K562 (cell line): ENCODE measurements around the gene SAMD9. TPM values are rescaled to one million over a fixed set of nuclear protein-coding genes. Genes with fewer than 3 reads are reported as not detected.

Source experiments
- ATAC-seq: fragments of 200-7000 bp; cut with Tn5 transposase; 3 replicates; pipeline ENCODE4 v1.9.1; 2020; ENCODE audit warnings: moderate library complexity
- BruUV-seq: library from RNA; stranded (reverse); fragments of 400-500 nt; replicated peaks from 2 replicates; lab custom pipeline; 2021; lab: Mats Ljungman, UMichigan
- CTCF ChIA-PET: fragments of 300-600 bp; formaldehyde crosslinking; extraction: SDS; loops from one replicate; lab custom pipeline; 2021; ENCODE audit warnings: low intra/inter-chr PET ratio; lab: Yijun Ruan, JAX
- POLR2A ChIA-PET: fragments of 300-600, 350-650 bp; sonication (Branson Sonifier 250); formaldehyde crosslinking; extraction: SDS; loops from one replicate; lab custom pipeline; 2021; ENCODE audit warnings: antibody characterized with exemption, inconsistent platforms; lab: Yijun Ruan, JAX
- DNase-seq, 4 experiments: peaks; one replicate each; pipeline versions ENCODE4 v3.0.0 to v3.0.0-alpha.2; 2011 to 2018; ENCODE audit warnings: low spot score in 3 of 4, mixed read lengths in 3 of 4; ENCODE audit errors: extremely low read depth in 1 of 4
- FAIRE-seq: peaks from 2 replicates; lab custom pipeline; 2011; peaks lifted over from hg19 to GRCh38; lab: Jason Lieb, UNC
- H2AFZ ChIP-seq: 2 replicates; pipeline ENCODE4 v1.6.0; 2011; ENCODE audit warnings: low read depth, low read length, control low read depth, inconsistent platforms
- H3K27ac ChIP-seq: fragments of 200-600 bp; 3 replicates; pipeline ENCODE4 v1.8.0; 2011; ENCODE audit warnings: low read depth, mild to moderate bottlenecking, control low read depth, inconsistent platforms, low read length, moderate library complexity, mixed read lengths; ENCODE audit errors: extremely low read depth
- H3K27me3 ChIP-seq, 2 experiments: fragments of 300-600 bp in 1 of 2; 2 replicates in 1 of 2; 3 replicates in 1 of 2; pipeline versions ENCODE4 v1.6.0 to v1.8.0; 2011; ENCODE audit warnings: inconsistent platforms in 2 of 2, low read length in 2 of 2, mild to moderate bottlenecking in 1 of 2, mixed read lengths in 1 of 2, moderate library complexity in 1 of 2; ENCODE audit not compliant: control insufficient read depth in 2 of 2, insufficient read depth in 2 of 2
- H3K36me3 ChIP-seq: fragments of 300-600 bp; 3 replicates; pipeline ENCODE4 v1.8.0; 2011; ENCODE audit warnings: mild to moderate bottlenecking, low read length, inconsistent platforms; ENCODE audit not compliant: control insufficient read depth, insufficient read depth
- H3K4me1 ChIP-seq, 2 experiments: fragments of 200-600 bp in 1 of 2; replicated peaks in 1 of 2; 2 replicates in 1 of 2; 3 replicates in 1 of 2; pipeline versions ENCODE4 v1.5.1 to v1.8.0; 2011; ENCODE audit warnings: inconsistent platforms in 2 of 2, low read length in 2 of 2, mild to moderate bottlenecking in 1 of 2, mixed read lengths in 1 of 2, moderate library complexity in 1 of 2; ENCODE audit not compliant: control insufficient read depth in 2 of 2, insufficient read depth in 2 of 2
- H3K4me2 ChIP-seq: 2 replicates; pipeline ENCODE4 v1.6.1; 2011; ENCODE audit warnings: low read length, control low read depth, inconsistent platforms, mixed read lengths; ENCODE audit not compliant: insufficient read depth
- H3K4me3 ChIP-seq: fragments of 200-600 bp; sonication (generic), shearing (Covaris generic); 2 replicates; pipeline ENCODE4 v1.5.1; 2016; ENCODE audit warnings: control low read depth, inconsistent platforms
- H3K79me2 ChIP-seq: fragments of 200-600 bp; 3 replicates; pipeline ENCODE4 v1.8.0; 2011; ENCODE audit warnings: low read length, inconsistent platforms; ENCODE audit not compliant: control insufficient read depth, insufficient read depth
- H3K9ac ChIP-seq, 2 experiments: 2 replicates each; pipeline versions ENCODE4 v1.6.0 to v1.6.1; 2011; ENCODE audit warnings: low read depth in 2 of 2, low read length in 2 of 2, control low read depth in 1 of 2, inconsistent platforms in 1 of 2, mild to moderate bottlenecking in 1 of 2, mixed read lengths in 1 of 2; ENCODE audit not compliant: insufficient read depth in 1 of 2
- H3K9me1 ChIP-seq: one replicate; pipeline ENCODE4 v1.6.0; 2011; ENCODE audit warnings: inconsistent platforms, mild to moderate bottlenecking, low read length, moderate library complexity; ENCODE audit not compliant: control insufficient read depth, insufficient read depth
- H3K9me3 ChIP-seq: replicated peaks from 2 replicates; pipeline ENCODE4 v1.5.1; 2011; ENCODE audit warnings: low read depth, low read length, inconsistent platforms; ENCODE audit not compliant: control insufficient read depth, insufficient read depth
- H4K20me1 ChIP-seq: replicated peaks from 2 replicates; pipeline ENCODE4 v1.6.1; 2011; ENCODE audit warnings: low read length, inconsistent platforms, mixed read lengths; ENCODE audit not compliant: control insufficient read depth, insufficient read depth
- BCOR ChIP-seq: fragments of 450-650 bp; IDR thresholded peaks from 2 replicates; pipeline ENCODE4 v1.6.1; 2016
- BRD9 ChIP-seq: fragments of 450-650 bp; IDR thresholded peaks from 2 replicates; pipeline ENCODE4 v1.6.1; 2018; ENCODE audit warnings: low read depth; ENCODE audit not compliant: partially characterized antibody
- GABPA ChIP-seq: fragments of 200-800 bp; sonication (Bioruptor generic); conservative IDR thresholded peaks from 2 replicates; pipeline ENCODE4 v1.6.1; 2016; ENCODE audit warnings: low read depth, missing genetic modification characterization, missing compliant biosample characterization
- NR2C2 ChIP-seq, 2 experiments: fragments of 200-800 bp in 1 of 2; sonication (Bioruptor generic) in 1 of 2; sonication (generic) in 1 of 2; formaldehyde crosslinking in 1 of 2; IDR thresholded peaks; 2 replicates each; pipeline versions ENCODE4 v1.6.1 to v1.8.0; 2016 to 2022; ENCODE audit warnings: mild to moderate bottlenecking in 1 of 2, missing compliant biosample characterization in 1 of 2, missing genetic modification characterization in 1 of 2, missing genetic modification reagents in 1 of 2
- SRSF1 ChIP-seq: fragments of 200-400 bp; formaldehyde crosslinking; IDR thresholded peaks from 2 replicates; pipeline ENCODE4 v1.6.1; 2017; ENCODE audit warnings: mild to moderate bottlenecking, low read depth, low read length, moderate library complexity
- ZC3H8 ChIP-seq: fragments of 450-650 bp; IDR thresholded peaks from 2 replicates; pipeline ENCODE4 v1.6.1; 2017
- ZNF717 ChIP-seq: fragments of 250-450 bp; sonication (Bioruptor Pico); IDR thresholded peaks from 2 replicates; pipeline ENCODE4 v1.5.0; 2021
- WGBS: fragments of 100-300 bp; shearing (Covaris generic); methylation state at CpG from one replicate; pipeline ENCODE4 v1.1.6; 2016; ENCODE audit warnings: low coverage, mixed read lengths; ENCODE audit not compliant: insufficient coverage; ENCODE audit errors: missing lambda C conversion rate; 5-methylcytosine and 5-hydroxymethylcytosine counted together
- in situ Hi-C: fragments of 300-500 bp; cut with MboI; formaldehyde crosslinking; loops from 4 replicates; pipeline ENCODE4 v1.15.0; 2018; ENCODE audit warnings: inconsistent platforms, mixed read lengths
- intact Hi-C: fragments of 100-400 bp; cut with micrococcal nuclease; formaldehyde crosslinking; loops from 2 replicates; pipeline ENCODE4 v1.14.2; 2022
- polyA plus RNA-seq, 8 experiments: library from polyadenylated mRNA; depleted of rRNA in 4 of 8; stranded (reverse) in 5 of 8; unstranded in 3 of 8; fragments of >200 nt; fragmentation: Nextera tagmentation in 2 of 8; fragmentation: Illumina TruSeq in 1 of 8; extraction: Ambion mirVana in 2 of 8; extraction: Trizol in 1 of 8; gene quantifications; 2 replicates each; pipeline versions ENCODE4 v1.2.1 to v1.2.3, GENCODE V29; 2011 to 2014; ENCODE audit warnings: inconsistent platforms in 1 of 8, missing spikeins in 1 of 8
- total RNA-seq, 7 experiments: library from RNA; depleted of rRNA in 6 of 7; stranded (reverse); fragments of >200 nt in 6 of 7; fragmentation: Illumina TruSeq in 2 of 7; extraction: Trizol in 2 of 7; gene quantifications; 2 replicates each; pipeline versions ENCODE4 v1.2.1 to v1.2.3, GENCODE V29; 2011 to 2021; ENCODE audit warnings: low replicate concordance in 1 of 7
- TF ChIP-seq, protein P1 (sequence below): fragments of 450-650 bp; IDR thresholded peaks from 2 replicates; pipeline ENCODE4 v1.6.1; 2016; ENCODE audit warnings: mild to moderate bottlenecking, moderate library complexity
- TF ChIP-seq, protein P2 (sequence below): sonication (generic); formaldehyde crosslinking; IDR thresholded peaks from 2 replicates; pipeline ENCODE4 v1.9.0; 2022; ENCODE audit warnings: mild to moderate bottlenecking, missing genetic modification reagents

SAMD9 gene
- total and polyA plus RNA-seq, 9 of the 15 experiments (the other 6 are each of a cell fraction or from before 2014, with no cell fraction given) = 1.0 to 4.0 (median 1.9) TPM

GRCh38 chr7:93142127-93142526 is 24.3 kb upstream of the SAMD9 start:
- 4% methylated on average over 1 of the region's 1 CpG for WGBS
- no peak overlapping the region for H3K4me3 ChIP-seq
- CTCF ChIA-PET = no interaction called here
- H3K9me1 ChIP-seq = no peaks in the 10 kb centered on the region
- H3K27ac ChIP-seq = no peak overlapping the region
- H3K9me3 ChIP-seq = no peaks in the 10 kb centered on the region
- DNase-seq = no peak
- H2AFZ ChIP-seq = no peak overlapping the region; the same call in 1 of the 2 replicates
- H4K20me1 ChIP-seq = no peaks in the 10 kb centered on the region
- no peak overlapping the region for H3K9ac ChIP-seq
- H3K36me3 ChIP-seq = no peaks in the 10 kb centered on the region
- peaks cover 0 to 4% of the 10 kb centered on the region in 2 experiments; a peak in 1 of 5 replicates for H3K4me1 ChIP-seq
- H3K27me3 ChIP-seq = 0 out of 5 replicates have a peak, but pooled peaks cover 0 to 5% of the 10 kb centered on the region in 2 experiments
- intact Hi-C loops (no loop called here), in situ Hi-C loops (no loop called here)
- BruUV-seq = no TSS peak
- POLR2A ChIA-PET = no interaction called here
- ATAC-seq = no peak
- no peaks in the 10 kb centered on the region for H3K79me2 ChIP-seq
- no peak overlapping the region for H3K4me2 ChIP-seq
- FAIRE-seq = no peak
- TF ChIP-seq BCOR (no peak), ZNF717 (CRISPR knock-in tag) (no peak), GABPA (tag) (no peak), ZC3H8 (no peak), SRSF1 (no peak), NR2C2 (CRISPR knock-in tag; IDR thresholded peaks at IDR 0.05) (no peak), NR2C2 (tag; IDR thresholded peaks at IDR 0.05) (no peak), BRD9 (no peak)
- TF ChIP-seq, protein P1, sequence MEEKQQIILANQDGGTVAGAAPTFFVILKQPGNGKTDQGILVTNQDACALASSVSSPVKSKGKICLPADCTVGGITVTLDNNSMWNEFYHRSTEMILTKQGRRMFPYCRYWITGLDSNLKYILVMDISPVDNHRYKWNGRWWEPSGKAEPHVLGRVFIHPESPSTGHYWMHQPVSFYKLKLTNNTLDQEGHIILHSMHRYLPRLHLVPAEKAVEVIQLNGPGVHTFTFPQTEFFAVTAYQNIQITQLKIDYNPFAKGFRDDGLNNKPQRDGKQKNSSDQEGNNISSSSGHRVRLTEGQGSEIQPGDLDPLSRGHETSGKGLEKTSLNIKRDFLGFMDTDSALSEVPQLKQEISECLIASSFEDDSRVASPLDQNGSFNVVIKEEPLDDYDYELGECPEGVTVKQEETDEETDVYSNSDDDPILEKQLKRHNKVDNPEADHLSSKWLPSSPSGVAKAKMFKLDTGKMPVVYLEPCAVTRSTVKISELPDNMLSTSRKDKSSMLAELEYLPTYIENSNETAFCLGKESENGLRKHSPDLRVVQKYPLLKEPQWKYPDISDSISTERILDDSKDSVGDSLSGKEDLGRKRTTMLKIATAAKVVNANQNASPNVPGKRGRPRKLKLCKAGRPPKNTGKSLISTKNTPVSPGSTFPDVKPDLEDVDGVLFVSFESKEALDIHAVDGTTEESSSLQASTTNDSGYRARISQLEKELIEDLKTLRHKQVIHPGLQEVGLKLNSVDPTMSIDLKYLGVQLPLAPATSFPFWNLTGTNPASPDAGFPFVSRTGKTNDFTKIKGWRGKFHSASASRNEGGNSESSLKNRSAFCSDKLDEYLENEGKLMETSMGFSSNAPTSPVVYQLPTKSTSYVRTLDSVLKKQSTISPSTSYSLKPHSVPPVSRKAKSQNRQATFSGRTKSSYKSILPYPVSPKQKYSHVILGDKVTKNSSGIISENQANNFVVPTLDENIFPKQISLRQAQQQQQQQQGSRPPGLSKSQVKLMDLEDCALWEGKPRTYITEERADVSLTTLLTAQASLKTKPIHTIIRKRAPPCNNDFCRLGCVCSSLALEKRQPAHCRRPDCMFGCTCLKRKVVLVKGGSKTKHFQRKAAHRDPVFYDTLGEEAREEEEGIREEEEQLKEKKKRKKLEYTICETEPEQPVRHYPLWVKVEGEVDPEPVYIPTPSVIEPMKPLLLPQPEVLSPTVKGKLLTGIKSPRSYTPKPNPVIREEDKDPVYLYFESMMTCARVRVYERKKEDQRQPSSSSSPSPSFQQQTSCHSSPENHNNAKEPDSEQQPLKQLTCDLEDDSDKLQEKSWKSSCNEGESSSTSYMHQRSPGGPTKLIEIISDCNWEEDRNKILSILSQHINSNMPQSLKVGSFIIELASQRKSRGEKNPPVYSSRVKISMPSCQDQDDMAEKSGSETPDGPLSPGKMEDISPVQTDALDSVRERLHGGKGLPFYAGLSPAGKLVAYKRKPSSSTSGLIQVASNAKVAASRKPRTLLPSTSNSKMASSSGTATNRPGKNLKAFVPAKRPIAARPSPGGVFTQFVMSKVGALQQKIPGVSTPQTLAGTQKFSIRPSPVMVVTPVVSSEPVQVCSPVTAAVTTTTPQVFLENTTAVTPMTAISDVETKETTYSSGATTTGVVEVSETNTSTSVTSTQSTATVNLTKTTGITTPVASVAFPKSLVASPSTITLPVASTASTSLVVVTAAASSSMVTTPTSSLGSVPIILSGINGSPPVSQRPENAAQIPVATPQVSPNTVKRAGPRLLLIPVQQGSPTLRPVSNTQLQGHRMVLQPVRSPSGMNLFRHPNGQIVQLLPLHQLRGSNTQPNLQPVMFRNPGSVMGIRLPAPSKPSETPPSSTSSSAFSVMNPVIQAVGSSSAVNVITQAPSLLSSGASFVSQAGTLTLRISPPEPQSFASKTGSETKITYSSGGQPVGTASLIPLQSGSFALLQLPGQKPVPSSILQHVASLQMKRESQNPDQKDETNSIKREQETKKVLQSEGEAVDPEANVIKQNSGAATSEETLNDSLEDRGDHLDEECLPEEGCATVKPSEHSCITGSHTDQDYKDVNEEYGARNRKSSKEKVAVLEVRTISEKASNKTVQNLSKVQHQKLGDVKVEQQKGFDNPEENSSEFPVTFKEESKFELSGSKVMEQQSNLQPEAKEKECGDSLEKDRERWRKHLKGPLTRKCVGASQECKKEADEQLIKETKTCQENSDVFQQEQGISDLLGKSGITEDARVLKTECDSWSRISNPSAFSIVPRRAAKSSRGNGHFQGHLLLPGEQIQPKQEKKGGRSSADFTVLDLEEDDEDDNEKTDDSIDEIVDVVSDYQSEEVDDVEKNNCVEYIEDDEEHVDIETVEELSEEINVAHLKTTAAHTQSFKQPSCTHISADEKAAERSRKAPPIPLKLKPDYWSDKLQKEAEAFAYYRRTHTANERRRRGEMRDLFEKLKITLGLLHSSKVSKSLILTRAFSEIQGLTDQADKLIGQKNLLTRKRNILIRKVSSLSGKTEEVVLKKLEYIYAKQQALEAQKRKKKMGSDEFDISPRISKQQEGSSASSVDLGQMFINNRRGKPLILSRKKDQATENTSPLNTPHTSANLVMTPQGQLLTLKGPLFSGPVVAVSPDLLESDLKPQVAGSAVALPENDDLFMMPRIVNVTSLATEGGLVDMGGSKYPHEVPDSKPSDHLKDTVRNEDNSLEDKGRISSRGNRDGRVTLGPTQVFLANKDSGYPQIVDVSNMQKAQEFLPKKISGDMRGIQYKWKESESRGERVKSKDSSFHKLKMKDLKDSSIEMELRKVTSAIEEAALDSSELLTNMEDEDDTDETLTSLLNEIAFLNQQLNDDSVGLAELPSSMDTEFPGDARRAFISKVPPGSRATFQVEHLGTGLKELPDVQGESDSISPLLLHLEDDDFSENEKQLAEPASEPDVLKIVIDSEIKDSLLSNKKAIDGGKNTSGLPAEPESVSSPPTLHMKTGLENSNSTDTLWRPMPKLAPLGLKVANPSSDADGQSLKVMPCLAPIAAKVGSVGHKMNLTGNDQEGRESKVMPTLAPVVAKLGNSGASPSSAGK = no peak
- TF ChIP-seq, protein P2, sequence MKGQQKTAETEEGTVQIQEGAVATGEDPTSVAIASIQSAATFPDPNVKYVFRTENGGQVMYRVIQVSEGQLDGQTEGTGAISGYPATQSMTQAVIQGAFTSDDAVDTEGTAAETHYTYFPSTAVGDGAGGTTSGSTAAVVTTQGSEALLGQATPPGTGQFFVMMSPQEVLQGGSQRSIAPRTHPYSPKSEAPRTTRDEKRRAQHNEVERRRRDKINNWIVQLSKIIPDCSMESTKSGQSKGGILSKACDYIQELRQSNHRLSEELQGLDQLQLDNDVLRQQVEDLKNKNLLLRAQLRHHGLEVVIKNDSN (CRISPR knock-in tag) = no peak
